RWPE1 (cell line): Measurements from ENCODE around the gene TTC22.

Experiments used
- CTCF ChIA-PET: fragments of 350-600 bp; sonication (Branson Sonifier 250); formaldehyde crosslinking; extraction: SDS; loops from one replicate; lab custom pipeline; 2021; lab: Yijun Ruan, JAX
- POLR2A ChIA-PET: fragments of 400-600 bp; formaldehyde crosslinking; extraction: SDS; loops from one replicate; lab custom pipeline; 2020; ENCODE audit warnings: antibody characterized with exemption; ENCODE audit not compliant: low non-redundant PET; lab: Yijun Ruan, JAX
- DNase-seq: peaks from one replicate; pipeline ENCODE4 v3.0.0; 2012; ENCODE audit warnings: low spot score
- H3K27ac ChIP-seq: fragments of 450-650 bp; 2 replicates; pipeline ENCODE4 v1.5.1; 2017
- TF ChIP-seq, protein P1 (sequence below): fragments of 450-650 bp; conservative IDR thresholded peaks from 2 replicates; pipeline ENCODE4 v1.5.1; 2017; ENCODE audit warnings: low read depth, mild to moderate bottlenecking

The TTC22 gene

DNA sequence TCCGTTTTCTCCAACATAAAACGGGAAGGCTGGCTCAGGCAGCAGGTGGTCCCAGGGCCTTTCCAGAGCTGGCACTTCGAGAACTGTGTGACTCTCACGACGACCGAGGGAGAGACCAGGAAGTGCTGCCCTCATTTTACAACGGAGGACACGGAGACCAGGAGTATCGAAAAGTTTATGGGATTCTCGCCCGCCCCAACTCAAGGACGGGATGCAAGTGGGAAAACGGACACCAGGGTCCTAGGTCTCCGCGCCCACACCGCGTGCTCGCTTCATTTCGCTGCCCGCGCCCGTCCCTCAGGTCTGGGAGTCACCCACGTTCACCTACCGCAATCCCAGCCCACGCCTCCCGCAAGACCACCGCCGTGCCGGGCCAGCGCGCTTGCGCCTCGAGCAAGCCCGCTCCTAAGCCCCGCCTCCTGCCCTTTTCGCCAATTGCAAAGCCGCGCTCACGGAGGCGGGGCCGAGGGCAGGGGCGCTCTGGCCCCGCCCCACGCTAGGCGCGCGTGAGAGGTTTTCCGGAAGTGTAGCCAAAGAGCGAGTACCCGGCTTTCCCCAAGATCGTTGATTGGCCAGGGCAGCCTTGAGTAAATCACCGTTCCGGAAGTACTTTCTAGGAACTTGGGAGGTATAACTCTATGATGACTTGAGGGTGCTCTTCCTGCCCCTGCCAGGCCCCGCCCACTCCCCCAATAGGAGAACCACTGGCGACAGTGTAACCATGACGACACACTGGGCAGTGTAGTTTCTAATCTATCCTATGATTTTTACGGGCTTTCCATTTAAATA lies 36.8 kb downstream of the TTC22 start, which contains the start of gene PARS2:
Gene PARS2 (minus strand): TSS at position 391 of the 789 bp plus-strand sequence. CDS start 5,362 bp downstream, outside the sequence.
- DNase-seq: peak; percentile 99
- ChIA-PET POLR2A (no interaction called here), CTCF (no interaction called here)
- TF ChIP-seq, protein P1, sequence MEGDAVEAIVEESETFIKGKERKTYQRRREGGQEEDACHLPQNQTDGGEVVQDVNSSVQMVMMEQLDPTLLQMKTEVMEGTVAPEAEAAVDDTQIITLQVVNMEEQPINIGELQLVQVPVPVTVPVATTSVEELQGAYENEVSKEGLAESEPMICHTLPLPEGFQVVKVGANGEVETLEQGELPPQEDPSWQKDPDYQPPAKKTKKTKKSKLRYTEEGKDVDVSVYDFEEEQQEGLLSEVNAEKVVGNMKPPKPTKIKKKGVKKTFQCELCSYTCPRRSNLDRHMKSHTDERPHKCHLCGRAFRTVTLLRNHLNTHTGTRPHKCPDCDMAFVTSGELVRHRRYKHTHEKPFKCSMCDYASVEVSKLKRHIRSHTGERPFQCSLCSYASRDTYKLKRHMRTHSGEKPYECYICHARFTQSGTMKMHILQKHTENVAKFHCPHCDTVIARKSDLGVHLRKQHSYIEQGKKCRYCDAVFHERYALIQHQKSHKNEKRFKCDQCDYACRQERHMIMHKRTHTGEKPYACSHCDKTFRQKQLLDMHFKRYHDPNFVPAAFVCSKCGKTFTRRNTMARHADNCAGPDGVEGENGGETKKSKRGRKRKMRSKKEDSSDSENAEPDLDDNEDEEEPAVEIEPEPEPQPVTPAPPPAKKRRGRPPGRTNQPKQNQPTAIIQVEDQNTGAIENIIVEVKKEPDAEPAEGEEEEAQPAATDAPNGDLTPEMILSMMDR: no peak
- peak within 1 kb of the TSS; percentile 67 for H3K27ac ChIP-seq

DNA sequence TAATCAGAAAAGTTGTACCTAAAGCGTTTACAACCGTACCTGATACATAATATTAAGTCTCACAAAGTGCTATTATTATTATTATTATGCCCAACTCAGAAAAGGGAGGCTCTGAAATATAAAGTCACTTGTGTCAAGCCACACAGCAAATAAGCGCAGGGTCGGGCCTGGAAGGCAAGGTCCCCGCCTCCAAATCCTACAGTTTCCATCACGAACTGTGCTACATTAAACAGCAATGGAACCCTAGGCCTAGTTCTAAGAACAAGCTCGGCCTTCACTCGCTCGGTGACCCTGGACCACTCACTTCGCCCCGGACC lies 37.3 kb downstream of the TTC22 start:
- CTCF ChIA-PET: no interaction called here
- POLR2A ChIA-PET: no interaction called here
- DNase-seq: no peak
- TF ChIP-seq, protein P1: no peak
- peak overlapping the region; percentile 67 for H3K27ac ChIP-seq

DNA sequence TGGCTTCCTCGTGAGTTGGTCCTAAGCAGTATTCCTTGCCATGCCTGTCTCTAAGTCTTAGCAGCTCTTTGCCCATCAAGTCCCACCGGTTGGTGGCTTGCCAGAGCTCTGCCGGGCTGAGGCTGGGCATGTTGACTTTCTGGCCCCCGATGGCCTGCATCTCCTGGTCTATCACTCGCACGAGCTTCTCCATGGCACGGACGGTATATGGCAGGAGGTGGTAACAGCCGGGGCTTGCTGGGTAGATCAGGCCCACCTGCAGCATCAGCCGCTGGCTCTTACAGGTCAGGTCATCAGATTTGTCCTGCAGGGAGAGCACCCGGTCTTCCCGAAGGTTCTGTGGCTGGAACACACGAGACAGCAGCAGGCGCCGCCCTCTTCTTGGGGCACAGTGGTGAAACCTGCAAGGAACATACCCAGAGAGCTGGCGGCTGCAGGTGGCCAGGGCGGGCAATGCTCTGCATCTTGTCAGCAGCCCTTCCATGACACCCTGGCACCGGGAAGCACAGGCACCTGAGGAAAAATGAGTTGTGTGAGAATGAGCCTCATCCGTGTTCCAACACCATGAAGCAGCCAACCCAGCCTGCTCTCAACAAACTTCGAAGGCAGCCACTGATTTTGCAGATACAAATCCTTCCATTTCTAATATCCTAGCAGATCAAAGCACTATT lies 42.3 kb downstream of the TTC22 start:
- CTCF ChIA-PET: no interaction called here
- DNase-seq: no peak
- POLR2A ChIA-PET: no interaction called here
- no peak overlapping the region for H3K27ac ChIP-seq
- TF ChIP-seq, protein P1: no peak

DNA sequence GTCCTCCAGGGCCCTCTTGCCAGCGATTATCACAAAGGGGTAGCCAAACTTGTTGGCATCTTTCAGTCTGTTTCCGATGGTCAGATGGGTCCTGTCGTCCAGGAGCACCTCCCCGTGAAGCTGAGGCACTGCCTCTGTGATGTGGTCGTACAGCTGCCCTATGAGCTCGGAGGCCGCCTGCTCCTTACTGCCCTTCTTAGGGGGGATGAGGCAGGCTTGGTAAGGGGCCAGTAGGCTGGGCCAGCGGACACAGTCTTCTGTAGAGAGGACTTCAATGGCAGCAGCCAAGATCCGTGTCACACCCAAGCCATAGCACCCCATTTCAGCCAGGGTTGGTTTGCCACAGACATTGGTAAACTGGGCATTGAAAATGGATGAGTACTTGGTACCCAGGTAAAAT lies 43.3 kb downstream of the TTC22 start:
- TF ChIP-seq, protein P1: no peak
- ChIA-PET POLR2A (no interaction called here), CTCF (interaction anchor here (0.6 kb wide), 1 partner anchor 269 kb away, joined by 4 read pairs; no protein-coding TSS in a partner anchor)
- DNase-seq: no peak
- no peak overlapping the region for H3K27ac ChIP-seq

DNA sequence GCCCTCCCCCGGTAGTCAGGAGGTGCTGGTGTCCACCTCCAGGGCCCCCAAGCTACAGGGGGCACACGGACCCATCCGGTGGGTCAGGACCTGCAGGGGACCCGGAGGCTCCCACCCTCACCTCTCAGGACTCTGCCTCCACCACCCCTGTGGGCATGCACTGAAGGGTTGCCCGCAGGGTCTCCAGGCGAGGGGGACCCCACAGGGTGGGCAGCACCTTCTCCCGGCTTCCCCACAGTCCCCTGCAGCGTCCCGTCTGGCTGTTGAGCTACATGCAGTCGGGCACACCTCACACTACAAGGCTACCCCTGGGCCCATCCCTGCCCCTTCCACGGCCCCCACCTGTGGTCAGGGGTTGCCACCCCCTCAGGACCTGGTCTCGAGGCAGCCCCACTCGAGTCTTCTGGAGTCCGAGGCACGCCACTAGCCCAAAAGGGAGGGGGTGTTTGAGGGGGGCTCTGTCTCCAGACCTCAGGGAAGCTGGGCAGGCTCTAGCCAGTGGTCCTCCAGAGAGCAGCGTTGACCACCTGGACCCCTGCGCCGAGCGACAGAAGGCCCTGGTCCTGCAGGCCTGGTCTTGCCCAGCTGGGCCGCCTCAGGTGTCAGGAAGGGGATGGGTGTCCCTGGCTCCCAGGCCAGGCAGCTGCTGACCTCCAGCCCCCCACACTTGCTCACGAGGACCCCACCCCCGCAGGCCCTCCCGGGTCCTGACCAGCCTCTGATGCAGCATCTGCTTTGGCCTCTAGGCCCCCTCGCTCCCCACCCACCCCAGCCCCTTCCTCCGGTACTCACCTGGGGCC lies 46.4 kb downstream of the TTC22 start:
- ChIA-PET CTCF (no interaction called here), POLR2A (no interaction called here)
- DNase-seq: no peak
- no peak overlapping the region for H3K27ac ChIP-seq
- TF ChIP-seq, protein P1: no peak

DNA sequence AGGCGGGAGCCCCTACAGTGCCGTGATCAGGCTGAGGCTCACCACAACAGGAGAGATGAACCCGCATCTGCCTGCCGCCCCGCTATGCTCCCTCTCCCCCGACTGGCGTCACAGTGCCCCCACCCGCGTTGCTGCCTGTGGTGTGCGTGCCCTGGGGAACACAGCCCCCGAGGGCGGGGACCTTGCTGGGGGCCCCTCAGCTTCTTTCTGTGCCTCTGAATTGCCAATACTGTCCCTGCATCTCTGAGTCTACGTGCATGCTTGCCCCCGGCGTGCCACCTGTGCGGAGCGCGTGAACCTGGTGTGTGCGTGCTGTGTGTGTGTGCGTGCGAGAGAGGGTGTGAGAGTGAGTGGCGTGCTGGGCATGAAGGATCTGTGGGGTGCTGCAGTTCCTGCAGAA lies 47.1 kb downstream of the TTC22 start:
- POLR2A ChIA-PET: no interaction called here
- CTCF ChIA-PET: no interaction called here
- TF ChIP-seq, protein P1: no peak

More for the DNA sequence above, 47.1 kb downstream of the TTC22 start:
- DNase-seq: no peak
- no peak overlapping the region for H3K27ac ChIP-seq
